ENCODE results near the gene SDHC.

GRCh38 chr1:161382214-161383019 lies 68.2 kb downstream of the SDHC start:
- TF ChIP-seq, protein P1, sequence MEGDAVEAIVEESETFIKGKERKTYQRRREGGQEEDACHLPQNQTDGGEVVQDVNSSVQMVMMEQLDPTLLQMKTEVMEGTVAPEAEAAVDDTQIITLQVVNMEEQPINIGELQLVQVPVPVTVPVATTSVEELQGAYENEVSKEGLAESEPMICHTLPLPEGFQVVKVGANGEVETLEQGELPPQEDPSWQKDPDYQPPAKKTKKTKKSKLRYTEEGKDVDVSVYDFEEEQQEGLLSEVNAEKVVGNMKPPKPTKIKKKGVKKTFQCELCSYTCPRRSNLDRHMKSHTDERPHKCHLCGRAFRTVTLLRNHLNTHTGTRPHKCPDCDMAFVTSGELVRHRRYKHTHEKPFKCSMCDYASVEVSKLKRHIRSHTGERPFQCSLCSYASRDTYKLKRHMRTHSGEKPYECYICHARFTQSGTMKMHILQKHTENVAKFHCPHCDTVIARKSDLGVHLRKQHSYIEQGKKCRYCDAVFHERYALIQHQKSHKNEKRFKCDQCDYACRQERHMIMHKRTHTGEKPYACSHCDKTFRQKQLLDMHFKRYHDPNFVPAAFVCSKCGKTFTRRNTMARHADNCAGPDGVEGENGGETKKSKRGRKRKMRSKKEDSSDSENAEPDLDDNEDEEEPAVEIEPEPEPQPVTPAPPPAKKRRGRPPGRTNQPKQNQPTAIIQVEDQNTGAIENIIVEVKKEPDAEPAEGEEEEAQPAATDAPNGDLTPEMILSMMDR (conservative IDR thresholded peaks at IDR 0.05 in 1 of 2, IDR thresholded peaks at IDR 0.05 in 1 of 2; ENCODE audit: extremely low read depth in 1 of 2, insufficient read depth in 1 of 2, low read depth in 1 of 2, low read length in 2 of 2), result peak; percentile 47 to 63
- TF ChIP-seq EZH2 (IDR thresholded peaks at IDR 0.05; ENCODE audit: borderline replicate concordance, low read length), result no peak

Data from mammary epithelial cell (primary cell).